ENCODE data around the gene EPHB4. TPM values are rescaled to one million over a fixed set of nuclear protein-coding genes. Genes with fewer than 3 reads are reported as not detected.

EPHB4 gene
- total and polyA plus RNA-seq, 2 experiments from 2014 or later: 23.3 to 164 TPM

DNA sequence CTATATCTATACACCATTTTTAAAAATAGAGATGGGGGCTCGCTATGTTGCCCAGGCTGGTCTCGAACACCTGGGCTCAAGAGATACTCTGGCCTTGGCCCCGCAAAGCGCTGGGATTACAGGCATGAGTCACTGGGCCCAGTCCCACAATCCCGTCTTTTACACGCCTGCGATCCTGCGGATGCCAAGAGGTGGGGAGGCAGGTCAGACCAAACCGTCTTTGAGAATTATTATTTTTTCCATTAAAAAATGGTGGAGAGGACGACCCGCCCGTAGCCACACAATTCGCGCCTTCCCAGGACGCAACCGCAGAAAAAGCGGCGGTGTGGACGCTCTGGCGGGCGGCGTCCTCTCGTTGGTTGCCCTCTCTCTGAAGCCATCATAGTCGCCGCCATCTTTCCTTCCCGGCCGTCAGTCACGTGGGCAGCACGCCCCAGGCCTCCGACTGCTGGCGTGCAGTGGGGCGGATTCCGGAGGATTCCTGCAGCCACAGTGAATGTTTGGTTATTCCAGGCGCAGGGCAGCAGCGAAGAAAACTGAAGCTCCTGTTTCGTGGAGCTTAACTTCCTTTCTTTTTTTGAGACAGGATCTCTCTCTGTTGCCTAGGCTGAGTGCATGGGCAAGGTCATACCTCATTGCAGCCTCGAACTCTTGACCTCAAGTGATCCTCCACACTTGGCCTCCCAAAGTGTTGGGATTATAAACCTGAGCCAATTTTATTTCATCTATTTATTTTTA, 9.9 kb upstream of the EPHB4 start:
- Mint-ChIP-seq H3K4me3 (peak overlapping the region; percentile 76), H3K27me3 (ENCODE audit: insufficient read depth, low read depth, poor library complexity) (peaks cover 28% of the 10 kb centered on the region), H3K27ac (peak overlapping the region; percentile 98), H3K36me3 (ENCODE audit: low read depth) (peaks cover 15% of the 10 kb centered on the region), H3K4me1 (peaks cover 29% of the 10 kb centered on the region), H3K9me3 (peaks cover 2% of the 10 kb centered on the region; the same call in 1 of the 3 replicates)
- Histone ChIP-seq H3K79me2 (replicated peaks; ENCODE audit: insufficient read depth) (peaks cover 8% of the 10 kb centered on the region; the same call in 1 of the 2 replicates), H3K27ac (ENCODE audit: low read depth) (peak overlapping the region; percentile 100), H4K20me1 (replicated peaks; ENCODE audit: insufficient read depth) (no peaks in the 10 kb centered on the region), H2AFZ (no peak overlapping the region), H3F3A (replicated peaks; ENCODE audit: low read depth) (peaks cover 15% of the 10 kb centered on the region), H3K4me3 (peak overlapping the region; percentile 61), H3K36me3 (ENCODE audit: insufficient read depth) (no peaks in the 10 kb centered on the region), H3K9me2 (ENCODE audit: insufficient read depth) (no peaks in the 10 kb centered on the region), H3K27me3 (ENCODE audit: insufficient read depth) (no peaks in the 10 kb centered on the region), H3K4me2 (peak overlapping the region; percentile 88), H3K4me1 (ENCODE audit: insufficient read depth) (peaks cover 17% of the 10 kb centered on the region)
- DNase-seq (ENCODE audit: low spot score) (peak; percentile 96), ATAC-seq (peak; percentile 72)
- TF ChIP-seq, protein P1, sequence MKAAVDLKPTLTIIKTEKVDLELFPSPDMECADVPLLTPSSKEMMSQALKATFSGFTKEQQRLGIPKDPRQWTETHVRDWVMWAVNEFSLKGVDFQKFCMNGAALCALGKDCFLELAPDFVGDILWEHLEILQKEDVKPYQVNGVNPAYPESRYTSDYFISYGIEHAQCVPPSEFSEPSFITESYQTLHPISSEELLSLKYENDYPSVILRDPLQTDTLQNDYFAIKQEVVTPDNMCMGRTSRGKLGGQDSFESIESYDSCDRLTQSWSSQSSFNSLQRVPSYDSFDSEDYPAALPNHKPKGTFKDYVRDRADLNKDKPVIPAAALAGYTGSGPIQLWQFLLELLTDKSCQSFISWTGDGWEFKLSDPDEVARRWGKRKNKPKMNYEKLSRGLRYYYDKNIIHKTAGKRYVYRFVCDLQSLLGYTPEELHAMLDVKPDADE (IDR thresholded peaks at IDR 0.05): peak; percentile 93
- TF ChIP-seq JUNB (IDR thresholded peaks at IDR 0.05; ENCODE audit: unreplicated experiment) (no peak), POLR2AphosphoS5 (IDR thresholded peaks at IDR 0.05; ENCODE audit: low read depth) (peak; percentile 64), NANOG (IDR thresholded peaks at IDR 0.05; ENCODE audit: borderline replicate concordance) (no peak), CREB1 (CRISPR knock-in tag; IDR thresholded peaks at IDR 0.05; ENCODE audit: low read depth) (0 out of 2 replicates have a peak, but pooled peaks have one; percentile 2)

DNA sequence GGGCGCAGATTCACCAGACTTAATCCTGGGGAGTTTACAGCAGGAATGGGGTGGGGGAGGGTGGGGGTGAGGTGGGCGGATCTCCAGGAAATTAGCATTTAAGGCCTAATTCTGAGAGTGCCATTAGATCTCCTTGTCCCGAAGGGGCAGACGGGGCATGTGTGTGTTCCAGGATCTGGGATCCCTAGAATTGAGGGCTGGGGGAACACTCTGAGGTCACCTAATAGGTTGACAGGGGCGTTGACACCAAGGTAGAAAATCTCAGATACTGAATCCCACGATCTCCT, 9.4 kb upstream of the EPHB4 start:
- H3K9me3 Mint-ChIP-seq: peaks cover 2% of the 10 kb centered on the region; the same call in 1 of the 3 replicates
- H3K79me2 ChIP-seq (replicated peaks; ENCODE audit: insufficient read depth): peaks cover 8% of the 10 kb centered on the region; the same call in 1 of the 2 replicates
- peak overlapping the region; percentile 61 for H3K4me3 ChIP-seq
- peaks cover 24% of the 10 kb centered on the region for H3K4me1 Mint-ChIP-seq
- no peaks in the 10 kb centered on the region for H3K36me3 ChIP-seq (ENCODE audit: insufficient read depth)
- H3K9me2 ChIP-seq (ENCODE audit: insufficient read depth): no peaks in the 10 kb centered on the region
- H3K4me2 ChIP-seq: peak overlapping the region; percentile 88
- no peak for ATAC-seq
- H2AFZ ChIP-seq: no peak overlapping the region
- peaks cover 15% of the 10 kb centered on the region for H3K36me3 Mint-ChIP-seq (ENCODE audit: low read depth)
- peak overlapping the region; percentile 76 for H3K4me3 Mint-ChIP-seq
- peaks cover 15% of the 10 kb centered on the region for H3F3A ChIP-seq (replicated peaks; ENCODE audit: low read depth)
- no peaks in the 10 kb centered on the region for H4K20me1 ChIP-seq (replicated peaks; ENCODE audit: insufficient read depth)
- no peak for DNase-seq (ENCODE audit: low spot score)
- no peaks in the 10 kb centered on the region for H3K27me3 ChIP-seq (ENCODE audit: insufficient read depth)
- peak overlapping the region; percentile 100 for H3K27ac ChIP-seq (ENCODE audit: low read depth)
- peaks cover 17% of the 10 kb centered on the region for H3K4me1 ChIP-seq (ENCODE audit: insufficient read depth)
- H3K27me3 Mint-ChIP-seq (ENCODE audit: insufficient read depth, low read depth, poor library complexity): peaks cover 28% of the 10 kb centered on the region
- peak overlapping the region; percentile 98 for H3K27ac Mint-ChIP-seq
- TF ChIP-seq ZNF331 (CRISPR knock-in tag; IDR thresholded peaks at IDR 0.05; ENCODE audit: low read depth) (no peak), EZH2 (IDR thresholded peaks at IDR 0.05; ENCODE audit: low read depth, unreplicated experiment) (no peak), POLR2AphosphoS5 (IDR thresholded peaks at IDR 0.05; ENCODE audit: low read depth) (peak; percentile 60), EZH2phosphoT487 (IDR thresholded peaks at IDR 0.05; ENCODE audit: unreplicated experiment) (no peak), STAT1 (IDR thresholded peaks at IDR 0.05; ENCODE audit: unreplicated experiment) (no peak), JUNB (IDR thresholded peaks at IDR 0.05; ENCODE audit: unreplicated experiment) (no peak)
- TF ChIP-seq, protein P2, sequence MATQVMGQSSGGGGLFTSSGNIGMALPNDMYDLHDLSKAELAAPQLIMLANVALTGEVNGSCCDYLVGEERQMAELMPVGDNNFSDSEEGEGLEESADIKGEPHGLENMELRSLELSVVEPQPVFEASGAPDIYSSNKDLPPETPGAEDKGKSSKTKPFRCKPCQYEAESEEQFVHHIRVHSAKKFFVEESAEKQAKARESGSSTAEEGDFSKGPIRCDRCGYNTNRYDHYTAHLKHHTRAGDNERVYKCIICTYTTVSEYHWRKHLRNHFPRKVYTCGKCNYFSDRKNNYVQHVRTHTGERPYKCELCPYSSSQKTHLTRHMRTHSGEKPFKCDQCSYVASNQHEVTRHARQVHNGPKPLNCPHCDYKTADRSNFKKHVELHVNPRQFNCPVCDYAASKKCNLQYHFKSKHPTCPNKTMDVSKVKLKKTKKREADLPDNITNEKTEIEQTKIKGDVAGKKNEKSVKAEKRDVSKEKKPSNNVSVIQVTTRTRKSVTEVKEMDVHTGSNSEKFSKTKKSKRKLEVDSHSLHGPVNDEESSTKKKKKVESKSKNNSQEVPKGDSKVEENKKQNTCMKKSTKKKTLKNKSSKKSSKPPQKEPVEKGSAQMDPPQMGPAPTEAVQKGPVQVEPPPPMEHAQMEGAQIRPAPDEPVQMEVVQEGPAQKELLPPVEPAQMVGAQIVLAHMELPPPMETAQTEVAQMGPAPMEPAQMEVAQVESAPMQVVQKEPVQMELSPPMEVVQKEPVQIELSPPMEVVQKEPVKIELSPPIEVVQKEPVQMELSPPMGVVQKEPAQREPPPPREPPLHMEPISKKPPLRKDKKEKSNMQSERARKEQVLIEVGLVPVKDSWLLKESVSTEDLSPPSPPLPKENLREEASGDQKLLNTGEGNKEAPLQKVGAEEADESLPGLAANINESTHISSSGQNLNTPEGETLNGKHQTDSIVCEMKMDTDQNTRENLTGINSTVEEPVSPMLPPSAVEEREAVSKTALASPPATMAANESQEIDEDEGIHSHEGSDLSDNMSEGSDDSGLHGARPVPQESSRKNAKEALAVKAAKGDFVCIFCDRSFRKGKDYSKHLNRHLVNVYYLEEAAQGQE (IDR thresholded peaks at IDR 0.05; ENCODE audit: unreplicated experiment): no peak
- TF ChIP-seq, protein P3, sequence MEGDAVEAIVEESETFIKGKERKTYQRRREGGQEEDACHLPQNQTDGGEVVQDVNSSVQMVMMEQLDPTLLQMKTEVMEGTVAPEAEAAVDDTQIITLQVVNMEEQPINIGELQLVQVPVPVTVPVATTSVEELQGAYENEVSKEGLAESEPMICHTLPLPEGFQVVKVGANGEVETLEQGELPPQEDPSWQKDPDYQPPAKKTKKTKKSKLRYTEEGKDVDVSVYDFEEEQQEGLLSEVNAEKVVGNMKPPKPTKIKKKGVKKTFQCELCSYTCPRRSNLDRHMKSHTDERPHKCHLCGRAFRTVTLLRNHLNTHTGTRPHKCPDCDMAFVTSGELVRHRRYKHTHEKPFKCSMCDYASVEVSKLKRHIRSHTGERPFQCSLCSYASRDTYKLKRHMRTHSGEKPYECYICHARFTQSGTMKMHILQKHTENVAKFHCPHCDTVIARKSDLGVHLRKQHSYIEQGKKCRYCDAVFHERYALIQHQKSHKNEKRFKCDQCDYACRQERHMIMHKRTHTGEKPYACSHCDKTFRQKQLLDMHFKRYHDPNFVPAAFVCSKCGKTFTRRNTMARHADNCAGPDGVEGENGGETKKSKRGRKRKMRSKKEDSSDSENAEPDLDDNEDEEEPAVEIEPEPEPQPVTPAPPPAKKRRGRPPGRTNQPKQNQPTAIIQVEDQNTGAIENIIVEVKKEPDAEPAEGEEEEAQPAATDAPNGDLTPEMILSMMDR (conservative IDR thresholded peaks at IDR 0.05; ENCODE audit: low read depth in 2 of 2): no peak

All from GM23338 (cell line).